Endothelial cell (in vitro differentiated cells): ENCODE data around the gene TRIM63. TPM values are rescaled to one million over a fixed set of nuclear protein-coding genes. Genes with fewer than 3 reads are reported as not detected.

Experiments used
- DNase-seq: peaks from one replicate; pipeline ENCODE4 v3.0.0; 2021; ENCODE audit warnings: low spot score
- H3K27ac Mint-ChIP-seq: one replicate; pipeline ENCODE4 v1.8.0; 2021; ENCODE audit warnings: mixed read lengths, inconsistent platforms; ENCODE audit not compliant: unreplicated experiment
- H3K27me3 Mint-ChIP-seq: one replicate; pipeline ENCODE4 v1.8.0; 2021; ENCODE audit warnings: mild to moderate bottlenecking, moderate library complexity, mixed read lengths, inconsistent platforms; ENCODE audit not compliant: unreplicated experiment
- H3K36me3 Mint-ChIP-seq: one replicate; pipeline ENCODE4 v1.8.0; 2021; ENCODE audit warnings: mild to moderate bottlenecking, low read depth, mixed read lengths, inconsistent platforms; ENCODE audit not compliant: unreplicated experiment
- H3K4me1 Mint-ChIP-seq: one replicate; pipeline ENCODE4 v1.8.0; 2021; ENCODE audit warnings: mild to moderate bottlenecking, mixed read lengths, inconsistent platforms; ENCODE audit not compliant: unreplicated experiment
- H3K4me3 Mint-ChIP-seq: one replicate; pipeline ENCODE4 v1.8.0; 2021; ENCODE audit warnings: mild to moderate bottlenecking, mixed read lengths, inconsistent platforms; ENCODE audit not compliant: unreplicated experiment
- H3K9me3 Mint-ChIP-seq: one replicate; pipeline ENCODE4 v1.8.0; 2021; ENCODE audit warnings: mixed read lengths, inconsistent platforms; ENCODE audit not compliant: unreplicated experiment
- CTCF ChIP-seq: fragments of 200-600 bp; sonication (generic); IDR thresholded peaks from one replicate; pipeline ENCODE4 v1.5.0; 2021; ENCODE audit warnings: antibody characterized with exemption; ENCODE audit not compliant: unreplicated experiment
- total RNA-seq: library from RNA; stranded (reverse); fragmentation: NEBNext Ultra II Directional; extraction: Animal tissue kit (Norgen Biotek cat#: 25700); gene quantifications from one replicate; pipeline ENCODE4 v1.2.1, GENCODE V29; 2021; ENCODE audit not compliant: unreplicated experiment

The TRIM63 gene
- total RNA-seq, 1 donor from 2014 or later, result not detected

DNA sequence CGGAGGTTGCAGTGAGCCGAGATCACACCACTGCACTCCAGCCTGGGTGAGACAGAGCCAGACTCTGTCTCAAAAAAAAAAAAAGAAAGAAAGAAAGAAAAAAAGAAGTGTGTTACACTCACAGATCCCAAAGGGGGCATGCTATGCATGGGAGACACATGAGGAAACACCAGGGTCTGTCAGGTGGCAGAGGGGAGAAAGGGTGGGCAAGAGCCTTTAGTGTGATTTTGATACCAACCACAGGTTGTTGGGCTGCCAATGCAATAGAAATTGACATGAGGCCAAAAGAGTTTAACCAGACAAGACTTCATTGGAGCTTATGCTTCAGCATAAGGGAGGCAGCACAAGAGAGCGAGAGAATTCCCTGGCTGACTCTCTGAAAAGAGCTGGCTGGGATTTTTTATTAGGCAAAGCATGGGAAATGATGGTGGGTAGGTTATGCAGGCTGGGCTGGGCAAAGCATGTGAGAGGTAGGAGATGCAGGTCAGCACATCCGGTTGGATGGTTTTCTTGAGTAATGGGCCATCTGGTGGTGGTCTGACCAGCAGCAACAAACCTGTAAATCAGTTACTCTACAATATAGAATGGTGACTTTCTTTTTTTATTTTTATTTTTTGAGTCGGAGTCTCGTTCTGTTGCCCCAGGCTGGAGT lies 57.5 kb downstream of the TRIM63 start:
- Mint-ChIP-seq H3K4me3 (no peak overlapping the region), H3K27me3 (peaks cover 2% of the 10 kb centered on the region), H3K9me3 (no peaks in the 10 kb centered on the region), H3K36me3 (no peaks in the 10 kb centered on the region), H3K4me1 (peaks cover 4% of the 10 kb centered on the region), H3K27ac (no peak overlapping the region)
- peak; percentile 55 for TF ChIP-seq CTCF
- peak; percentile 39 for DNase-seq

DNA sequence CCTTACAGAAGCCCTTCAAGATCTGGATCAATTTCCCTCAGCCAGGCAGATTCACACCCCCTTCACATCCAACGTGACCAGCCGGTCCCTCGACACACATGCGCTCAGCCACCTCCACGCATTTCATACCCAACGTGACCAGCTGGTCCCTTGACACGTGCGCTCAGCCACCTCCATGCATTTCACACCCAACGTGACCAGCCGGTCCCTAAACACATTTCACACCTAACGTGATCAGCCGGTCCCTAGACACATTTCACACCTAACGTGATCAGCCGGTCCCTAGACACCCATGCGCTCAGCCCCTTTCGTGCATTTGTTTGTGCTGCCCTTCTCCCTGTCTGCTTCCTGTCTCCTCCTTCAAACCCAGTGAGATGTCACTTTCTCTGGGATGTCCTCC lies 60.7 kb downstream of the TRIM63 start:
- Mint-ChIP-seq H3K4me3 (no peak overlapping the region), H3K9me3 (no peaks in the 10 kb centered on the region), H3K27me3 (peaks cover 2% of the 10 kb centered on the region), H3K36me3 (no peaks in the 10 kb centered on the region), H3K4me1 (peaks cover 4% of the 10 kb centered on the region), H3K27ac (peak overlapping the region; percentile 72)
- no peak for TF ChIP-seq CTCF
- no peak for DNase-seq

- Mint-ChIP-seq H3K9me3 (no peaks in the 10 kb centered on the region), H3K36me3 (no peaks in the 10 kb centered on the region), H3K4me3 (no peak overlapping the region), H3K4me1 (peaks cover 4% of the 10 kb centered on the region), H3K27ac (no peak overlapping the region), H3K27me3 (peaks cover 3% of the 10 kb centered on the region)
- no peak for DNase-seq
- TF ChIP-seq CTCF, result no peak
Observed at GRCh38 chr1:26005434-26006105, 61.9 kb downstream of the TRIM63 start.

DNA sequence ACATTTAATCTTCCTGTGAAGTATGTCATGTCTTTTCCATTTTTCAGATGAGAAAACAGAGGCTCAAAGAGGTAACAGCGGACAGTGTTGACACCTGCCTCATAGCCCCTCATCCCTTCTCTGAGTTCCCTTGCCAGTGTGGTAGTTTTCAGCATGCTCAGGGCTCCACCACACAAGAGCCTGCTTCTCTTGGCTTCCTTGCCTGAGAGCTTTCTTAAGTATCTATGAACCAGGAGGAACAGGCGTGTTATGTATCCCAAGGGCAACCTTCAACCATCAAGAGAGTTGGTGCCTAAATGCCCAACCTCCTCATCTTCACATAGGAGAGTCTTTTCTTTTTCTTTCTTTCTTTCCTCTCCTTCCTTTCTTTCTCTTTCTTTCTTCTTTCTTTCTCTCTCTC lies 63.7 kb downstream of the TRIM63 start:
- peaks cover under 1% of the 10 kb centered on the region for H3K4me1 Mint-ChIP-seq
- no peaks in the 10 kb centered on the region for H3K36me3 Mint-ChIP-seq
- H3K27me3 Mint-ChIP-seq, result peaks cover 3% of the 10 kb centered on the region
- no peak overlapping the region for H3K27ac Mint-ChIP-seq
- no peak overlapping the region for H3K4me3 Mint-ChIP-seq
- DNase-seq, result no peak
- no peak for TF ChIP-seq CTCF
- H3K9me3 Mint-ChIP-seq, result no peaks in the 10 kb centered on the region

DNA sequence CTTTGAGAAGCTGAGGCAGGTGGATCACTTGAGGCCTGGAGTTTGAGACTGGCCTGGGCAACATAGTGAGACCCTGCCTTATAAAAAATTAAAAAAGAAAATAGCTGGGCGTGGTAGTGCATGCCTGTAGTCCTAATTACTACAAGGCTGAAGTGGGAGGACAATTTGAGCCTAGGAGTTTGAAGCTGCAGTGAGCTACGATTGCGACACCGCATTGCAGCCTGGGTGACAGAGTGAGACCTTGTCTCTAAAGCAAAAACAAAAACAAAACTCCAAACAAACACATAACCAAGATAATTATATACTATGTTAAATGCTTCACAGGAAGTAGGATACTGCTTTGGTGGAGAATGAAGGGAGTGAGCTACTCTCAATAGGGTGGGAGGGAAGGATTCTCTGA lies 64.2 kb downstream of the TRIM63 start:
- Mint-ChIP-seq H3K4me3 (no peak overlapping the region), H3K4me1 (peaks cover 4% of the 10 kb centered on the region), H3K36me3 (no peaks in the 10 kb centered on the region), H3K27ac (no peak overlapping the region), H3K9me3 (no peaks in the 10 kb centered on the region), H3K27me3 (peaks cover 3% of the 10 kb centered on the region)
- no peak for DNase-seq
- TF ChIP-seq CTCF, result no peak
